Muscle of arm (tissue), 12 donors: ENCODE measurements around the gene DOCK8. TPM values are rescaled to one million over a fixed set of nuclear protein-coding genes. Genes with fewer than 3 reads are reported as not detected.
A peak's percentile ranks its signal among the peaks of the same experiment; 100 is the strongest.

Source experiments
- DNase-seq: peaks from one replicate; pipeline ENCODE4 v3.0.0-alpha.2; 2013
- polyA plus RNA-seq, 12 donors: library from polyadenylated mRNA; unstranded; fragments of 120-200 nt; gene quantifications; one replicate each; pipeline ENCODE4 v1.2.1, GENCODE V29; 2013; ENCODE audit not compliant: insufficient read length in 12 of 12

DOCK8 gene
- polyA plus RNA-seq, 12 donors: 2.4 to 20.5 (median 5.8) TPM; not detected in 1

GRCh38 chr9:414595-414994 lies 199.9 kb downstream of the DOCK8 start:
- no peak for DNase-seq

- DNase-seq: peak; percentile 36
Observed at GRCh38 chr9:419571-420171, 205.0 kb downstream of the DOCK8 start.

GRCh38 chr9:421896-422295 lies 207.2 kb downstream of the DOCK8 start:
- no peak for DNase-seq

- DNase-seq: no peak
Observed at GRCh38 chr9:426264-426663, 211.6 kb downstream of the DOCK8 start.

GRCh38 chr9:426976-427375 lies 212.3 kb downstream of the DOCK8 start:
- DNase-seq: no peak

- DNase-seq: no peak
Observed at GRCh38 chr9:431701-432100, 217.0 kb downstream of the DOCK8 start.

- DNase-seq: no peak
Observed at GRCh38 chr9:436482-436881, 221.8 kb downstream of the DOCK8 start.

- DNase-seq: no peak
Observed at GRCh38 chr9:437066-437465, 222.4 kb downstream of the DOCK8 start.

GRCh38 chr9:437574-438001 lies 222.9 kb downstream of the DOCK8 start:
- DNase-seq: peak; percentile 72

GRCh38 chr9:438066-438465 lies 223.4 kb downstream of the DOCK8 start:
- no peak for DNase-seq

- DNase-seq: no peak
Observed at GRCh38 chr9:438961-439768, 224.5 kb downstream of the DOCK8 start.

GRCh38 chr9:441126-441525 lies 226.5 kb downstream of the DOCK8 start:
- DNase-seq: no peak

- DNase-seq: no peak
Observed at GRCh38 chr9:444528-444927, 229.9 kb downstream of the DOCK8 start.

GRCh38 chr9:445033-445432 lies 230.4 kb downstream of the DOCK8 start:
- no peak for DNase-seq

GRCh38 chr9:446074-446699 lies 231.5 kb downstream of the DOCK8 start:
- no peak for DNase-seq

GRCh38 chr9:447230-448025 lies 232.8 kb downstream of the DOCK8 start:
- DNase-seq: no peak

- DNase-seq: no peak
Observed at GRCh38 chr9:450057-450456, 235.4 kb downstream of the DOCK8 start.

- no peak for DNase-seq
Observed at GRCh38 chr9:450561-450960, 235.9 kb downstream of the DOCK8 start.

GRCh38 chr9:453832-454231 lies 239.2 kb downstream of the DOCK8 start:
- DNase-seq: no peak

GRCh38 chr9:456365-456764 lies 241.7 kb downstream of the DOCK8 start:
- no peak for DNase-seq

- DNase-seq: no peak
Observed at GRCh38 chr9:458590-458989, 243.9 kb downstream of the DOCK8 start.
